ENCODE measurements around the gene ONECUT2. TPM values are rescaled to one million over a fixed set of nuclear protein-coding genes. Genes with fewer than 3 reads are reported as not detected.

The ONECUT2 gene
- total and polyA plus RNA-seq, 4 donors = 1.8 to 5.7 (median 4.6) TPM

- 81% methylated on average over 7 of the region's 7 CpGs for WGBS
- no peak for DNase-seq (ENCODE audit: low spot score)
- H3K27me3 ChIP-seq (ENCODE audit: control insufficient read depth in 4 of 4, insufficient read depth in 4 of 4, low read length in 3 of 4) = no peaks in the 10 kb centered on the region
These were observed 62.5 kb downstream of the ONECUT2 start for GRCh38 chr18:57497372-57498294.

More at GRCh38 chr18:57497372-57498294, 62.5 kb downstream of the ONECUT2 start:
- Histone ChIP-seq H3K36me3 (ENCODE audit: control insufficient read depth in 4 of 4, insufficient read depth in 3 of 4, low read depth in 1 of 4, low read length in 3 of 4) (peaks cover 0 to 1% (median 0%) of the 10 kb centered on the region in 4 donors), H3K4me1 (ENCODE audit: control insufficient read depth in 4 of 4, insufficient read depth in 4 of 4, low read length in 3 of 4) (no peaks in the 10 kb centered on the region), H3K9me3 (ENCODE audit: control insufficient read depth in 4 of 4, low read length in 3 of 4) (no peaks in the 10 kb centered on the region), H3K27ac (ENCODE audit: low read depth in 1 of 2, low read length in 2 of 2) (no peak overlapping the region), H3K9ac (ENCODE audit: low read depth in 1 of 2, low read length in 2 of 2) (no peak overlapping the region), H3K4me3 (ENCODE audit: low read depth in 1 of 3, low read length in 3 of 3) (no peak overlapping the region)
- TF ChIP-seq HNF4A (conservative IDR thresholded peaks at IDR 0.05) = no peak
- no peak for TF ChIP-seq ZBTB33 (IDR thresholded peaks at IDR 0.05)
- no peak for TF ChIP-seq ATF3 (IDR thresholded peaks at IDR 0.05)
- TF ChIP-seq HNF4G (IDR thresholded peaks at IDR 0.05) = no peak
- no peak for TF ChIP-seq RAD21 (IDR thresholded peaks at IDR 0.05)
- no peak for TF ChIP-seq REST (IDR thresholded peaks at IDR 0.05)
- TF ChIP-seq EGR1 (IDR thresholded peaks at IDR 0.05; ENCODE audit: low read depth in 2 of 2) = no peak
- no peak for TF ChIP-seq MAX (IDR thresholded peaks at IDR 0.05)
- TF ChIP-seq YY1 (IDR thresholded peaks at IDR 0.05) = no peak
- TF ChIP-seq CTCF (IDR thresholded peaks at IDR 0.05; ENCODE audit: low read depth, low read length, missing input control) = no peak
- no peak for TF ChIP-seq FOXA2 (IDR thresholded peaks at IDR 0.05)
- TF ChIP-seq TAF1 (conservative IDR thresholded peaks at IDR 0.05) = no peak
- no peak for TF ChIP-seq SP1 (IDR thresholded peaks at IDR 0.05)
- TF ChIP-seq NR2F2 (IDR thresholded peaks at IDR 0.05) = no peak
- TF ChIP-seq RXRA (IDR thresholded peaks at IDR 0.05) = no peak
- no peak for TF ChIP-seq FOXA1 (IDR thresholded peaks at IDR 0.05)
- TF ChIP-seq GABPA (IDR thresholded peaks at IDR 0.05 in 1 of 2, conservative IDR thresholded peaks at IDR 0.05 in 1 of 2) = no peak
